ENCODE measurements around the gene ZC3H7B.

DNA sequence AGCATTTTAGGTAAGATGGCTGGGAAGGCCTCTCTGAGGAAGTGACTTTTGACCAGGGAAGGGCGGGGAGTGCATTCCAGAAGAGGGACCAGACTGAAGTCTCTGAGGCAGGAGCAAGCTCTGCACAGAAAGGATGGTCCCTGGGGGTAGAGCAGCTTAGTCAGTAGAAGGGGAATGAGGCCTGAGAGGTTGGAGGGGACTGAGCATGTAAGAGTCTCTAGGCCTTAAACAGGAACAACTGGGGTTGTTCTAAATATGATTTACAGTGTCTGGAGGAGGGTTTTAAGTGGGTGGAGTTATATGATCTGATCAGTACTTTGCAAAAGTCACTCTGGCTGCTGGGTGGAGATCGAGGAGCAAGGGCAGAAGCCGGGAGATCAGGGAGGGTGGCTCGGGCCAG lies 48.8 kb downstream of the ZC3H7B start:
- TF ChIP-seq ZNF274 (IDR thresholded peaks at IDR 0.05; ENCODE audit: low read depth, low read length) (no peak), REST (IDR thresholded peaks at IDR 0.05; ENCODE audit: low read depth) (no peak), YY1 (IDR thresholded peaks at IDR 0.05; ENCODE audit: extremely low read depth, insufficient replicate concordance, low read depth, low read length) (no peak), MAX (IDR thresholded peaks at IDR 0.05) (no peak), TCF7L2 (IDR thresholded peaks at IDR 0.05; ENCODE audit: borderline replicate concordance, extremely low read depth, insufficient read depth, insufficient read length) (no peak), POLR2A (IDR thresholded peaks at IDR 0.05; ENCODE audit: borderline replicate concordance, extremely low read depth, insufficient read depth, insufficient read length) (no peak), POLR2AphosphoS5 (IDR thresholded peaks at IDR 0.05; ENCODE audit: low read depth, low read length) (no peak), CBX3 (IDR thresholded peaks at IDR 0.05; ENCODE audit: low read depth) (no peak), EGR1 (IDR thresholded peaks at IDR 0.05; ENCODE audit: low read depth) (no peak), SP1 (IDR thresholded peaks at IDR 0.05; ENCODE audit: low read depth) (no peak)
- TF ChIP-seq, protein P1, sequence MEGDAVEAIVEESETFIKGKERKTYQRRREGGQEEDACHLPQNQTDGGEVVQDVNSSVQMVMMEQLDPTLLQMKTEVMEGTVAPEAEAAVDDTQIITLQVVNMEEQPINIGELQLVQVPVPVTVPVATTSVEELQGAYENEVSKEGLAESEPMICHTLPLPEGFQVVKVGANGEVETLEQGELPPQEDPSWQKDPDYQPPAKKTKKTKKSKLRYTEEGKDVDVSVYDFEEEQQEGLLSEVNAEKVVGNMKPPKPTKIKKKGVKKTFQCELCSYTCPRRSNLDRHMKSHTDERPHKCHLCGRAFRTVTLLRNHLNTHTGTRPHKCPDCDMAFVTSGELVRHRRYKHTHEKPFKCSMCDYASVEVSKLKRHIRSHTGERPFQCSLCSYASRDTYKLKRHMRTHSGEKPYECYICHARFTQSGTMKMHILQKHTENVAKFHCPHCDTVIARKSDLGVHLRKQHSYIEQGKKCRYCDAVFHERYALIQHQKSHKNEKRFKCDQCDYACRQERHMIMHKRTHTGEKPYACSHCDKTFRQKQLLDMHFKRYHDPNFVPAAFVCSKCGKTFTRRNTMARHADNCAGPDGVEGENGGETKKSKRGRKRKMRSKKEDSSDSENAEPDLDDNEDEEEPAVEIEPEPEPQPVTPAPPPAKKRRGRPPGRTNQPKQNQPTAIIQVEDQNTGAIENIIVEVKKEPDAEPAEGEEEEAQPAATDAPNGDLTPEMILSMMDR (IDR thresholded peaks at IDR 0.05 in 2 of 3, conservative IDR thresholded peaks at IDR 0.05 in 1 of 3; ENCODE audit: borderline replicate concordance in 1 of 3, insufficient read depth in 1 of 3, low read depth in 2 of 3, low read length in 2 of 3), result no peak

All from HCT116 (cell line).